ENCODE measurements around the gene CHN2. TPM values are rescaled to one million over a fixed set of nuclear protein-coding genes. Genes with fewer than 3 reads are reported as not detected.

The CHN2 gene
- total RNA-seq, 1 donor from 2014 or later, result 14.2 TPM

DNA sequence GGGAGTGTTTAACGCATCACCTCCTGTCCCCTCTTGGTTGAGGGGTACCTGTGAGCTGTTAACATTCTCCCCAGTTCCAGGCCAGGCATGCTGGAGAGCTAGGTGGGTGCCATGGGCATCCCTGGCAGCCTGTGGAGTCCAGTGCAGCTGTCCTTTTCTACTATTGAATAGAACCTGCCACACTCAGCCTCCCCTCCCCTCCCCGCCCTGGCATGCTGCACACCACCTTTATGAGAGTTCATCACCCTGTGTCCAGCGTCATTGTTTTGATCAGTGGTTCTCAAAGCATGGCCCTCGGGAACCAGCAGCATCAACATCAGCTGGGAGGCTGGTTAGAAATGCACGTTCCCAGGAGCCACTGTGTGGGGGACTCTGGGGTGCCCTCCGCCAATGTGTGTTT lies 211.8 kb downstream of the CHN2 start:
- DNase-seq (no peak), ATAC-seq (no peak)
- Histone ChIP-seq H3K27ac (no peak overlapping the region), H3K27me3 (ENCODE audit: low read depth) (no peaks in the 10 kb centered on the region), H3K9me3 (no peaks in the 10 kb centered on the region), H3K36me3 (no peaks in the 10 kb centered on the region), H3K4me1 (no peaks in the 10 kb centered on the region), H3K4me3 (no peak overlapping the region)
- TF ChIP-seq, protein P1, sequence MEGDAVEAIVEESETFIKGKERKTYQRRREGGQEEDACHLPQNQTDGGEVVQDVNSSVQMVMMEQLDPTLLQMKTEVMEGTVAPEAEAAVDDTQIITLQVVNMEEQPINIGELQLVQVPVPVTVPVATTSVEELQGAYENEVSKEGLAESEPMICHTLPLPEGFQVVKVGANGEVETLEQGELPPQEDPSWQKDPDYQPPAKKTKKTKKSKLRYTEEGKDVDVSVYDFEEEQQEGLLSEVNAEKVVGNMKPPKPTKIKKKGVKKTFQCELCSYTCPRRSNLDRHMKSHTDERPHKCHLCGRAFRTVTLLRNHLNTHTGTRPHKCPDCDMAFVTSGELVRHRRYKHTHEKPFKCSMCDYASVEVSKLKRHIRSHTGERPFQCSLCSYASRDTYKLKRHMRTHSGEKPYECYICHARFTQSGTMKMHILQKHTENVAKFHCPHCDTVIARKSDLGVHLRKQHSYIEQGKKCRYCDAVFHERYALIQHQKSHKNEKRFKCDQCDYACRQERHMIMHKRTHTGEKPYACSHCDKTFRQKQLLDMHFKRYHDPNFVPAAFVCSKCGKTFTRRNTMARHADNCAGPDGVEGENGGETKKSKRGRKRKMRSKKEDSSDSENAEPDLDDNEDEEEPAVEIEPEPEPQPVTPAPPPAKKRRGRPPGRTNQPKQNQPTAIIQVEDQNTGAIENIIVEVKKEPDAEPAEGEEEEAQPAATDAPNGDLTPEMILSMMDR (IDR thresholded peaks at IDR 0.05), result no peak
- intact Hi-C loops (cut with DNase I), result loop anchor here (5.0 kb wide), 1 partner anchor 484 kb away; no protein-coding TSS in a partner anchor

DNA sequence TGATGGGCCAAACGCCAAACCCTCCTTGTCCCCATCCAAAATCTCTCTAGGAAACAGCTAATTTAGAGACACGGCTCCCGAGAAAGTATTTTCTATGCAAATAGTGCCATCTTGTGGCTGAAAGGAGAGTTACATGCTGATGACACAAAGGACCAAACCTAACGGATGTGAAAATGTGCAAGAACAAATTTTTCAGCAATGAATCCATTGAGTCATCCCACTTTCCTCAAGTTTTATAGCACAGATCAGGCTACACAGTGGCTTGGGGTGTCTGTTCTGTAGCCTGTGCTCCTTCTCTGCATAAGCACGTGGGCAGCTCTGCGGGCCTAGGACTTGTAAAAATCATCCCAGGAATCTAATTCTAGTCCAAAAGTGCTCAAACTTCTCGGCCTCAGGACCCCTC lies 214.3 kb downstream of the CHN2 start:
- Histone ChIP-seq H3K27me3 (ENCODE audit: low read depth) (no peaks in the 10 kb centered on the region), H3K9me3 (no peaks in the 10 kb centered on the region), H3K4me1 (no peaks in the 10 kb centered on the region), H3K36me3 (no peaks in the 10 kb centered on the region), H3K4me3 (no peak overlapping the region), H3K27ac (no peak overlapping the region)
- intact Hi-C loops (cut with DNase I), result loop anchor here (5.0 kb wide), 1 partner anchor 487 kb away; no protein-coding TSS in a partner anchor
- DNase-seq (no peak), ATAC-seq (peak; percentile 63 to 73)
- TF ChIP-seq, protein P1 (IDR thresholded peaks at IDR 0.05), result peak; percentile 85

DNA sequence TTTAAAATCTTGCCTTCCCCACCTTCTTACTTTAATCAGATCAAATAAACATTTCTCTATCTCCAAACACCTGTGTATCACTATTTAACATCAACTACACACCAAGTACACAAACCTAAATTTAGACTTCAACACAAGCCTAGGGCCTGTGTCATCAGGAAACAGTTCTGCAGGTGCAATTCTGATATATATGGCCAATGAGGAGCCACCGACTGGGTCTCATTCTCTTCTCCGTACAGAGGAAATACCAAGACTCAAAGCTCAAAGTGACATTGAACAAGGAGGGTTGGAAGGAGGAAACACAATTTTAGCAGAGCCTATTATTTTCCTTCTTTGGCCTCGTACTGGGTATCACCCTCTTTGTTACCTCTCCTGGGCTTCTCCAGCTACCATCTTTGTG lies 216.4 kb downstream of the CHN2 start:
- intact Hi-C loops (cut with DNase I), result no loop called here
- no peaks in the 10 kb centered on the region for H3K9me3 ChIP-seq
- TF ChIP-seq, protein P1 (IDR thresholded peaks at IDR 0.05), result no peak
- no peak overlapping the region for H3K4me3 ChIP-seq
- ATAC-seq (no peak), DNase-seq (no peak)
- H3K36me3 ChIP-seq, result no peaks in the 10 kb centered on the region
- no peaks in the 10 kb centered on the region for H3K27me3 ChIP-seq (ENCODE audit: low read depth)
- no peak overlapping the region for H3K27ac ChIP-seq
- H3K4me1 ChIP-seq, result no peaks in the 10 kb centered on the region

DNA sequence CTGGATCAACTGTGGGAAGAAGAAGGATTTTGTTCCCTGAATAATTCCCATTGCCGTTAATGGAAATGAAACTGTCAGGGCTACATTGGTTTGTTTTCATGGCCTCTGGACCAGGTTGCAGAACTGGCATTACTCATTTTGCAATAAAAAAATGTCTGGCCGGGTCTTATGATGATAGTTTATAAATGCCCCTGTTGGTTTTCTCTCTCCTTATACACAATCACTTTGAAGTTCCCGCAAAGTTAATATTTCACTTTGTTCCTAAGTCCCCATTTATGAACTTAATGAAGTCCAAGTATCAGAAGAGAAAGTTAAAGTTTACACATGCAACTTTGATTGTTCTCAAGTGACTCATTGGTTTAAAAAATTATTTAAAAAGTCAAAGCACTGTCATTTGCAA lies 218.3 kb downstream of the CHN2 start:
- no peak for ATAC-seq

DNA sequence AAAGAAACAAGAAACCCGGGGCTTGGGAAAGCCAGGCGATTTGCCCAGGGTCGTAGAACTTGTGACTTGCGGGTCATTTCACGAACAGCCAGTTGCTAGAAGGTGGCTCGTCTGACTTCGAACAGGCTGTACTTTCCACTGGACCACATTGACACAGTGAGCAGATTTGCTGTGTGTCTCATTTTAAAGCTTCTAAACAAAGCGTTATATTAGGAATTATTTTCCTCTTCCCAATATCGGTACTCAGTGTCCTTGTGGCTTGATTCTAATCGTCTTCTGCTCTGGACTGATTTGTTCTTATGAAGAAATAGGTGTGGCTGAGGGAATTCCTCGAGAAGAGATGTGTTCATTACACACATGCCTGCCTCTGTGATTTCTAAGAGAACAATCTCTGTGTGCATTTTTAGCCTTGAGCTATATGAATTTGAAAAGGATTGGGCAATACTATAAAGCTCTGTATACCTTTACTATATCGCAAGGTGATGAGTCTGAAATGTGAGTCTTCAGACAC lies 219.1 kb downstream of the CHN2 start:
- H3K36me3 ChIP-seq, result no peaks in the 10 kb centered on the region
- no peaks in the 10 kb centered on the region for H3K27me3 ChIP-seq (ENCODE audit: low read depth)
- no peaks in the 10 kb centered on the region for H3K4me1 ChIP-seq
- no peak for ATAC-seq
- DNase-seq, result no peak
- no peak overlapping the region for H3K27ac ChIP-seq
- no peaks in the 10 kb centered on the region for H3K9me3 ChIP-seq
- intact Hi-C loops (cut with DNase I), result no loop called here
- TF ChIP-seq, protein P1 (IDR thresholded peaks at IDR 0.05), result no peak
- H3K4me3 ChIP-seq, result no peak overlapping the region

More for the DNA sequence above, 218.3 kb downstream of the CHN2 start:
- Histone ChIP-seq H3K27me3 (ENCODE audit: low read depth) (no peaks in the 10 kb centered on the region), H3K4me3 (no peak overlapping the region), H3K27ac (no peak overlapping the region), H3K4me1 (no peaks in the 10 kb centered on the region), H3K9me3 (no peaks in the 10 kb centered on the region), H3K36me3 (no peaks in the 10 kb centered on the region)
- no peak for DNase-seq
- intact Hi-C loops (cut with DNase I), result no loop called here
- TF ChIP-seq, protein P1 (IDR thresholded peaks at IDR 0.05), result no peak
